Raji (cell line): ENCODE data around the gene FEM1B.

ENCODE experiments used
- POLR2A ChIP-seq: IDR thresholded peaks from 2 replicates; pipeline ENCODE4 v1.6.1; 2011; ENCODE audit warnings: low read depth, low read length, control low read depth; ENCODE audit not compliant: insufficient read depth

Gene FEM1B

DNA sequence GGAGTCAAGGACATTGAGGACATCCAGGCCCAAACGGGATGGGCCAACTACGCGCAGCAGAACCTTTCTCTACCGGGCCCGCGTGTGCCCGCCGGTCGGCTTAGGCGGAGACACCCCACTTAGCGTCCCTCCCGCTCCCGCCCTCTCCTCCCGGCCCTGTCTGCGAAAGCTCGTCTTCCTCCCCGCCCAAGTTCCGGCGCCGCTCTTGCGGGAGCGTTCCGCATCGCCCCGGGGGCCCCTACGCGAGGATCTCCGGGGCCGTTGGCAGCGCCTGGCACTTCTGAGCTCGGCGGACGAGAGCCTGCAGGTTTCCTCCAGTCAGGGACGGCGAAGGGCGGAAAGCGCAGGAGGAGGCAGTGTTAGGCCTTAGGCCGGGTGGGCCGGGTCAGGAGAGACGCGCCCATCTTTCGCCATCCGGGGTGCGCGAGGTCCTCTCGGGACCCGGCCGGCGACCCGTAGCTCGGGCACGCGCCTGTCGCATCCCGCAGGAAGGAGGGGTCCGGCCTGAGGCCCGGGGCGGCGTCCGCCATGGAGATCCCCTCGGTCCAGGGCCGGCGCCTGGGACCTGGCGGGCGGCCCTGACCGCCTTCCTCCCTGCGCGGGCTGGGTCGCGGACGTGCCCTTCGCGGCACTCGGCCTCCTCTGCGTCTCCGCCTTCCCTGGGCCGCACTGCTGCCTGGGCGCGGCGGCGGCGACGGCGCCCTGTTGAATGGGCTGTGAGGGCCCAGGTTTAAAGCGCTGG lies at the start of gene FEM1B:
FEM1B (plus strand) TSS at position 143 of the 742 bp plus-strand sequence. CDS start 673 bp downstream, outside the sequence.
- TF ChIP-seq POLR2A = peak; percentile 75

- TF ChIP-seq POLR2A = no peak
Observed at GRCh38 chr15:68228143-68228970, 49.2 kb upstream of the FEM1B start.

- peak; percentile 25; the same call in 1 of the 2 replicates for TF ChIP-seq POLR2A
Observed at GRCh38 chr15:68228971-68229385, 48.6 kb upstream of the FEM1B start.

DNA sequence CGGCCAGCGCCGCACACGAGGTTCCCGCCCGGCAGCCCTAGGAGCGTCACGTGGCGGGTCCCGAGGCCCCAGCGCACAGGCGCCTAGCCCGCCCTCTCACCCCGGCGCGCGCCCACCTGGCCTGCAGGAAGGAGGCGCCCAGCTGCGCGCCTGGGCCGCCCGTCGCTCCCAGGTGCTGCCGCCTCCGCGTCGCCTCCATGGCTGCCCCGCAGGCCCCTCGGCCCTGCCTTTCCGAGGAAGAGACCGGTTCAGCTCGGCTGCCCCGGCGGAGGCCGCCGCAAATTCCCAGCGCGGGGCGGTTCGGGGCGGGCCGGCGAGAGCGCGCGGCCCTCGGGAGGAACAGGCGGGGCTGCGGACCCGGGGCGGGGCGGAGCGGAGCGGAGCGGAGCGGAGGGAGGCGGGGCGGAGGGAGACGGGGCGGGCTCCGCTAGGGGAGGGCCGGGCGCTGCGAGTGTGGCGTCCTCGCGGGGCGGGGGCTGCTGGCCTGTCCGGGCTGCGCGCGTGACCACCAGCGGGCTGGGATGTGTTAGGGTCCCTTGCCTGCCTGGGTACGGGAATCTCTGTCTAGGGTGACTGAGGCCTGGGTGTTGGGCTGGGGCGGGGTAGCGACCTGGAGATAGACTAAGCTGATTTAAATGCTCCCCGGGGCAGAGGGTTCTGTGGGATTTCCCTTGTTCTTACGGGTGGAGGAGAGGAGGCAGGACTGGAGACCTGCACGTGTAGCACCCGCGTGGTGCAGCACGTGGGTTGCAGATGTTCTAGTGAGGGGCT lies 48.0 kb upstream of the FEM1B start, which contains the start of gene CLN6:
CLN6 (minus strand) TSS at position 343 of the 771 bp plus-strand sequence; CDS start at position 199, 144 bp downstream.
- peak; percentile 61 for TF ChIP-seq POLR2A

- TF ChIP-seq POLR2A = no peak
Observed at GRCh38 chr15:68230157-68231100, 47.1 kb upstream of the FEM1B start.

DNA sequence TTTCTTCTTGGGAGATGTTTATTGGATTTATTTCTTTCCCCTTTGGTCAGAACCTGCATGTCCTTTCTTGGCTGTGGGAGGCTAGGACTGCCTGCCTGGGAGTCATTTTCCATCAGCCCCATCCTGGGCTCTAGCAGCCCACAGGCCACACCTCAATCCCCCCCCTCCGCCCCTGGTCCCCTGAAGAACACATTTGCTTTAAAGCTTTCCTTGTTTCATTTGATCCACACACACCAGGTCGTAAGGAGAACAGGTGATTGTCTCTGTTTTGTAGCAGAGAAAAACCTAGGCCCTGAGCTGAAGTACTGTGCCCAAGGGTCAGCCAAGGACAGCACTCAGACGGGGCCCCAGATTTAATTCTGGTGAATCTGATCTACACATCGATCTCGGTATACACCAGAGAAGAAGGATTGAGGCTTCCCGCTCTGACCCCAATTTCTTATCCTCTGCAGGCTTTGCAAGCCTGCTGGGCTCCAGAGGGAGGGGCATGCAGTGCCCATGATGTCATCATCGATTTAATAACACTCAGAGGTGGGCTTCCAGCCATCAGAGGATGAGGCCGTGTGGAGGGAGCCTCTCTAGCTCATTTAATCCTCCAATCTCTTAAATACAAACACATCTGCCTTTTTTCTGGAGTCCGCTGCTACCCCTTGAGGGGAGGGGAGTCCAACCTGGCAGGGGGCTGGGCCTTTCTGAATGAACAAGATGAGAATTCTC lies 46.3 kb upstream of the FEM1B start:
- TF ChIP-seq POLR2A = no peak

DNA sequence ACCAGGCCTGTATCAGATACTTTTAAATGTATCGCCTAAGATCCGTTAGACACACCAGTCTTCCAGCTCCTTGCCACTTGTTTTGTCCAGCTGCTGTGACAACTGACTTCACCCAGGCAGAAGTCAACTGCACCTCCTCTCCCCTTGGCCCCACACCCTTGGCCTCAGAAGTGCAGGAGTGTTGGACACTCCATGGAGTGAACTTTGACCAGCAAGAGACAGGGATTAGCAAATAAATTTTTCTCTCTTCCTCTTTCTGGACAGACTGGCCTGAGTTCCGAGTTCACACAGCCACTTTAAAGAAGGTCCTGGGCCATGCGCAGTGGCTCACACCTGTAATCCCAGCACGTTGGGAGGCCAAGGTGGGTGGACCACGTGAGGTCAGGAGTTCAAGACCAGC lies 45.1 kb upstream of the FEM1B start:
- TF ChIP-seq POLR2A = no peak

GRCh38 chr15:68232937-68233336 lies 44.6 kb upstream of the FEM1B start:
- no peak for TF ChIP-seq POLR2A

GRCh38 chr15:68234060-68234459 lies 43.5 kb upstream of the FEM1B start:
- TF ChIP-seq POLR2A = no peak

- no peak for TF ChIP-seq POLR2A
Observed at GRCh38 chr15:68235022-68235421, 42.5 kb upstream of the FEM1B start.

DNA sequence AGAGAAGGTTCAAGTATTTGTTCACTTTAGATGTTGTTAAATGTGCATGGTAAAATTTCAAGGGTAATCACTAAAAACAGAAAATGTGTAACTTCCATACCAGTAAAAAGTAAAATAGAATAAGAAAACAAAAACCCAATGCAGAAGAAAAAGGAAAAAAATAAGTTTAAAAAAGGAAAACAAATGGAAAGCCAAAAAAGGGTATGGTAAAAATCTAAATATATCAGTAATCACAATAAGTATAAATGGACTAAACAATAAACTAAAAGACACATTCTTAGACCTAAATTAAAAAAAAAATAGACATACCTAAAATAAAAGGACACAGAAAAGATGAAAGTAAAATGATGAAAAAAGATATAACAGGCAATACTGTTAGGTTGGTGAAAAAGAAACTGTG lies 38.5 kb upstream of the FEM1B start:
- no peak for TF ChIP-seq POLR2A

- no peak for TF ChIP-seq POLR2A
Observed at GRCh38 chr15:68241088-68241935, 36.2 kb upstream of the FEM1B start.

DNA sequence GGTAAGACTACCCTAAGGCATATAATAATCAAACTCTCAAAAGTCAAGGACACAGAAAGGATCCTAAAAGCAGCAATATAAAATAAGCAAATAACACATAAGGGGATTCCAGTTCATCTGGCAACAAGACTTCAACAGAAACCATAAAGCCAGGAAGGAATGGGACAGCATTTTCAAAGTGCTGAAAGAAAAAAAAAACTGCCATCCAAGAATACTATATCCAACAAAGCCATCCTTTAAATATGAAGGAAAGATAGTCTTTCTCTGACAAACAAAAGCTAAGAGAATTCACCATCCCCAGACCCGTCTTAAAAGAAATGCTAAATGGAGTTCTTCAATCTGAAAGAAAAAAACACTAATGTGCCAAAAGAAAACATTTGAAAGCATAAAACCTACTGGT lies 33.3 kb upstream of the FEM1B start:
- no peak for TF ChIP-seq POLR2A

DNA sequence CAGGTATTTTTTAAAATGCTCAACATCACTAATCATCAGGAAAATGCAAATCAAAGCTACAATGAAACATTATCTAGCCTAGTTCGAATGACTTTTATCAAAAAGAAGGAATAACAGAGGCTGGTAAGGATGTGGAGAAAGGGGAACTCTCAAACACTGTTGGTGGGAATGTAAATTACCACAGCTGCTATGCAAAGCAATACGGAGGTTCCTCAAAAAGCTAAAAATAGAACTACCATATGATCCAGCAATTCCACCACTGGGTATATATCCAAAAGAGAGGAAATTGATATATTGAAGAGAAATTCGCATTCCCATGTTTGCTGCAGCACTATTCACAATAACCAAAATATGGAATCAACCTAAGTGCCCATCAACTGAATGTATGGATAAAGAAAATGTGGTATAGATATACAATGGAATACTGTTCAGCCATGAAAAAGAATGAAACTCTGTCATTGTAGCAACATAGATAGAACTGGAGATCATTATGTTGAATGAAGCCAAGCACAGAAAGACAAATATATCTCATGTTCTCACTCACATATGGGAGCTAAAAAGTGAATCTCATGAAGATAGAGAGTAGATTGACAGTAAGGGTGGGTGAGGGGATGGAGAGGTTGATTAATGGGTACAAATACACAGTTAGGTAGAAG lies 28.4 kb upstream of the FEM1B start:
- TF ChIP-seq POLR2A = no peak
